ENCODE data around the gene IRF2BP2.

DNA sequence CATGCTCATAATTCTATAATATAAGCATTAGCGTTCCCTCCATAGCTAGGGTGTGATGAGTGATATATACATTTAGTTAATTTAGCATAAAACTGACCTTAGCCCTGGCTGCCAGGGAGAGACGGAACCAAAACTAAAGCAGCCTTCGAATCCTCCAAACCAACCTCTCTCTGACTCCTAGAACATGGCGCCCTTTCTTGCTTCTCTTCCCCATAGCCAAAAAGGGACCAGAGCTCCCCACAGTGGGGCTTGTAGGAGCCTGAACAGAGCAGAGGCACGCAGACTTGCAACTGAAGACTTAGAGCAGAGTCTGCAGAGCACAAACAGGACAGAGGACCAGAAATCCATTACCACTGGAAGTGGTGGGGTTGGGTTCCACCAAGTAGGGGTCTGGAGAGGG lies 17.7 kb downstream of the IRF2BP2 start:
- TF ChIP-seq, protein P1, sequence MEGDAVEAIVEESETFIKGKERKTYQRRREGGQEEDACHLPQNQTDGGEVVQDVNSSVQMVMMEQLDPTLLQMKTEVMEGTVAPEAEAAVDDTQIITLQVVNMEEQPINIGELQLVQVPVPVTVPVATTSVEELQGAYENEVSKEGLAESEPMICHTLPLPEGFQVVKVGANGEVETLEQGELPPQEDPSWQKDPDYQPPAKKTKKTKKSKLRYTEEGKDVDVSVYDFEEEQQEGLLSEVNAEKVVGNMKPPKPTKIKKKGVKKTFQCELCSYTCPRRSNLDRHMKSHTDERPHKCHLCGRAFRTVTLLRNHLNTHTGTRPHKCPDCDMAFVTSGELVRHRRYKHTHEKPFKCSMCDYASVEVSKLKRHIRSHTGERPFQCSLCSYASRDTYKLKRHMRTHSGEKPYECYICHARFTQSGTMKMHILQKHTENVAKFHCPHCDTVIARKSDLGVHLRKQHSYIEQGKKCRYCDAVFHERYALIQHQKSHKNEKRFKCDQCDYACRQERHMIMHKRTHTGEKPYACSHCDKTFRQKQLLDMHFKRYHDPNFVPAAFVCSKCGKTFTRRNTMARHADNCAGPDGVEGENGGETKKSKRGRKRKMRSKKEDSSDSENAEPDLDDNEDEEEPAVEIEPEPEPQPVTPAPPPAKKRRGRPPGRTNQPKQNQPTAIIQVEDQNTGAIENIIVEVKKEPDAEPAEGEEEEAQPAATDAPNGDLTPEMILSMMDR (IDR thresholded peaks at IDR 0.05): no peak
- no peak for TF ChIP-seq POLR2AphosphoS5 (IDR thresholded peaks at IDR 0.05; ENCODE audit: insufficient read depth in 1 of 2, low read depth in 1 of 2)
